Testis (tissue), 3 donors: ENCODE measurements around the gene ELAPOR1. TPM values are rescaled to one million over a fixed set of nuclear protein-coding genes. Genes with fewer than 3 reads are reported as not detected.
A peak's percentile ranks its signal among the peaks of the same experiment; 100 is the strongest.

ENCODE experiments used
- DNase-seq: peaks from one replicate; pipeline ENCODE4 v3.0.0-alpha.2; 2019
- H3K27ac ChIP-seq, 2 donors: fragments of 200-600 bp; sonication (generic); one replicate each; pipeline ENCODE4 v1.5.1; 2019
- H3K27me3 ChIP-seq: fragments of 200-600 bp; sonication (generic); one replicate; pipeline ENCODE4 v1.5.1; 2019
- H3K36me3 ChIP-seq: fragments of 200-600 bp; sonication (generic); one replicate; pipeline ENCODE4 v1.5.1; 2017; ENCODE audit warnings: low read depth; ENCODE audit errors: missing control alignments
- H3K4me1 ChIP-seq: fragments of 200-600 bp; sonication (generic); one replicate; pipeline ENCODE4 v1.5.1; 2019
- H3K4me3 ChIP-seq, 2 donors: fragments of 200-600 bp; sonication (generic); one replicate each; pipeline ENCODE4 v1.5.1; 2017 to 2019
- H3K9me3 ChIP-seq: fragments of 200-600 bp; sonication (generic); one replicate; pipeline ENCODE4 v1.5.1; 2017
- CTCF ChIP-seq, 3 experiments: fragments of 450-650 bp in 2 of 3; fragments of 200-600 bp in 1 of 3; sonication (generic) in 1 of 3; IDR thresholded peaks; one replicate each; pipeline ENCODE4 v1.5.1; 2016 to 2019; ENCODE audit warnings: antibody characterized with exemption in 3 of 3, mild to moderate bottlenecking in 2 of 3, moderate library complexity in 1 of 3
- POLR2A ChIP-seq: fragments of 450-650 bp; IDR thresholded peaks from one replicate; pipeline ENCODE4 v1.6.1; 2017; ENCODE audit warnings: antibody characterized with exemption, mild to moderate bottlenecking, moderate library complexity
- WGBS, 2 donors: methylation state at CpG; one replicate each; pipeline ENCODE4 v1.1.5; 2018; 5-methylcytosine and 5-hydroxymethylcytosine counted together
- intact Hi-C: fragments of 100-400 bp; cut with DNase I; formaldehyde crosslinking; loops from one replicate; pipeline ENCODE4 v1.15.1; 2023; ENCODE audit warnings: low total_unique reads
- polyA plus RNA-seq: library from polyadenylated mRNA; stranded (reverse); fragments of 350-450 nt; fragmentation: Illumina TruSeq; extraction: RNeasy Lipid Tissue Mini Kit (QIAGEN cat#74804); gene quantifications from one replicate; pipeline ENCODE4 v1.2.3, GENCODE V29; 2014; ENCODE audit warnings: low read depth, low replicate concordance; ENCODE audit not compliant: insufficient read depth
- total RNA-seq, 2 donors: library from RNA; depleted of rRNA; stranded (reverse); fragments of >200 nt; gene quantifications; one replicate each; pipeline ENCODE4 v1.2.3, GENCODE V29; 2016

ELAPOR1 gene
- total and polyA plus RNA-seq, 3 donors from 2014 or later: 31.2 to 82.3 (median 47.8) TPM

GRCh38 chr1:109111386-109112055, 2.4 kb upstream of the ELAPOR1 start:
- TF ChIP-seq CTCF (IDR thresholded peaks at IDR 0.05) (no peak), POLR2A (no peak)
- Histone ChIP-seq H3K4me3 (no peak overlapping the region), H3K4me1 (peaks cover 12% of the 10 kb centered on the region), H3K27me3 (no peaks in the 10 kb centered on the region), H3K36me3 (no peaks in the 10 kb centered on the region), H3K9me3 (no peaks in the 10 kb centered on the region), H3K27ac (no peak overlapping the region)
- DNase-seq: no peak
- WGBS, 2 donors: 77 to 84% methylated on average over 5 of the region's 5 CpGs
- intact Hi-C loops: no loop called here

- WGBS, 2 donors: 16 to 21% methylated on average over 10 of the region's 10 CpGs
- intact Hi-C loops: no loop called here
- DNase-seq: no peak
- Histone ChIP-seq H3K9me3 (no peaks in the 10 kb centered on the region), H3K27me3 (no peaks in the 10 kb centered on the region), H3K4me1 (peaks cover 12% of the 10 kb centered on the region), H3K36me3 (no peaks in the 10 kb centered on the region), H3K27ac (peak overlapping the region in 1 of 2 donors; percentile 17), H3K4me3 (peak overlapping the region; percentile 31 to 50)
- peak in 1 of 3 experiments; percentile 20 for TF ChIP-seq CTCF (IDR thresholded peaks at IDR 0.05)
- TF ChIP-seq POLR2A: no peak
Measured at GRCh38 chr1:109112056-109112651, 1.8 kb upstream of the ELAPOR1 start.

GRCh38 chr1:109112652-109113285, 1.1 kb upstream of the ELAPOR1 start:
- peak; percentile 97 for DNase-seq

GRCh38 chr1:109114342-109114674, 393 bp downstream of the ELAPOR1 start:
- 28 to 30% methylated on average over 5 to 12 of the region's 12 CpGs for WGBS, 2 donors
- no peak for TF ChIP-seq POLR2A
- no peak for TF ChIP-seq CTCF (IDR thresholded peaks at IDR 0.05)
- DNase-seq: no peak

More at GRCh38 chr1:109112652-109113285, 1.1 kb upstream of the ELAPOR1 start:
- H3K4me1 ChIP-seq: peaks cover 12% of the 10 kb centered on the region
- H3K27ac ChIP-seq: peak overlapping the region in 1 of 2 donors; percentile 17
- TF ChIP-seq POLR2A (no peak), CTCF (IDR thresholded peaks at IDR 0.05) (peak; percentile 93 to 95 (median 95))
- no peaks in the 10 kb centered on the region for H3K27me3 ChIP-seq
- 5 to 10% methylated on average over 23 to 31 of the region's 31 CpGs for WGBS, 2 donors
- H3K4me3 ChIP-seq: peak overlapping the region; percentile 31 to 50
- H3K36me3 ChIP-seq: no peaks in the 10 kb centered on the region
- intact Hi-C loops: no loop called here
- H3K9me3 ChIP-seq: no peaks in the 10 kb centered on the region

More at GRCh38 chr1:109114342-109114674, 393 bp downstream of the ELAPOR1 start:
- H3K4me3 ChIP-seq: peak overlapping the region; percentile 31 to 50
- H3K4me1 ChIP-seq: peaks cover 12% of the 10 kb centered on the region
- H3K27me3 ChIP-seq: no peaks in the 10 kb centered on the region
- H3K9me3 ChIP-seq: no peaks in the 10 kb centered on the region
- H3K36me3 ChIP-seq: no peaks in the 10 kb centered on the region
- intact Hi-C loops: no loop called here
- no peak overlapping the region for H3K27ac ChIP-seq
